ENCODE measurements around the gene ADPRS.

DNA sequence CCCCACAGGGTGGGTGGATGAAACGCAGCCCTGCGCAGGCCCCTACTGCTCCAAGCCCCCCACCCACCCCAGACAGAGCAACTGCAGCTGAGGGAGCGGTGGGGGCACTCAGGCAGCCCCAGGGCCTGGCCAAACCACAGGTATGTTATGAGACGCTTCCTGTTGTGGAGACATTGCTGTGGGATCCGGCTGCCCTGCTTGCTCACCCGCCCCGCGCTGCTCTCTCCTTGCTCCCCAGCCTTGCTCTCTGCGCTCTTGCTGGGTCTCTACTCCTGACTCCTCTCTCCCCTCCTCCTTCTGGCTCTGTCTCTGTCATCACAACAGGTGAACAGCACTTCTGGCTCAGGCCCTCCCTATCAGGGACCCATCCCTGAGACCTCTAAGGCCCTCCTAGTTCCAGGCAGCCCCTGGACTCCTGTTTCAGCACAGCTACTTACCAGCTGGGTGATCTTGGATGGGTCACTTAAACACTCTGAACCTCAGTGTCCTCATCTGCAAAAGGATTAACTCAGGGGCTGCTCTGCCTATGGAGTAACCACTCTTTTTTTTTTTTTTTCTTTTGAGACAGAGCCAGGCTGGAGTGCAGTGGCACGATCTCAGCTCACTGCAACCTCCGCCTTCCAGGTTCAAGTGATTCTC, 20.5 kb downstream of the ADPRS start:
- TF ChIP-seq, protein P1, sequence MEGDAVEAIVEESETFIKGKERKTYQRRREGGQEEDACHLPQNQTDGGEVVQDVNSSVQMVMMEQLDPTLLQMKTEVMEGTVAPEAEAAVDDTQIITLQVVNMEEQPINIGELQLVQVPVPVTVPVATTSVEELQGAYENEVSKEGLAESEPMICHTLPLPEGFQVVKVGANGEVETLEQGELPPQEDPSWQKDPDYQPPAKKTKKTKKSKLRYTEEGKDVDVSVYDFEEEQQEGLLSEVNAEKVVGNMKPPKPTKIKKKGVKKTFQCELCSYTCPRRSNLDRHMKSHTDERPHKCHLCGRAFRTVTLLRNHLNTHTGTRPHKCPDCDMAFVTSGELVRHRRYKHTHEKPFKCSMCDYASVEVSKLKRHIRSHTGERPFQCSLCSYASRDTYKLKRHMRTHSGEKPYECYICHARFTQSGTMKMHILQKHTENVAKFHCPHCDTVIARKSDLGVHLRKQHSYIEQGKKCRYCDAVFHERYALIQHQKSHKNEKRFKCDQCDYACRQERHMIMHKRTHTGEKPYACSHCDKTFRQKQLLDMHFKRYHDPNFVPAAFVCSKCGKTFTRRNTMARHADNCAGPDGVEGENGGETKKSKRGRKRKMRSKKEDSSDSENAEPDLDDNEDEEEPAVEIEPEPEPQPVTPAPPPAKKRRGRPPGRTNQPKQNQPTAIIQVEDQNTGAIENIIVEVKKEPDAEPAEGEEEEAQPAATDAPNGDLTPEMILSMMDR (IDR thresholded peaks at IDR 0.05 in 2 of 3, conservative IDR thresholded peaks at IDR 0.05 in 1 of 3; ENCODE audit: insufficient read depth in 2 of 3, low read depth in 1 of 3, low read length in 3 of 3) = no peak
- no peak for TF ChIP-seq SMAD1 (IDR thresholded peaks at IDR 0.05; ENCODE audit: low read depth, low read length, partially characterized antibody)
- TF ChIP-seq KAT2B (IDR thresholded peaks at IDR 0.05; ENCODE audit: low read depth, low read length) = no peak
- no peak for TF ChIP-seq TGIF2 (CRISPR knock-in tag; IDR thresholded peaks at IDR 0.05)
- no peak for TF ChIP-seq SP1 (CRISPR knock-in tag; IDR thresholded peaks at IDR 0.05)
- no peak for TF ChIP-seq STAT6 (CRISPR knock-in tag; IDR thresholded peaks at IDR 0.05)
- no peak for TF ChIP-seq MAFG (tag; conservative IDR thresholded peaks at IDR 0.05)
- no peak for TF ChIP-seq MXI1 (IDR thresholded peaks at IDR 0.05; ENCODE audit: low read depth, low read length)
- TF ChIP-seq ZNF146 (CRISPR knock-in tag; IDR thresholded peaks at IDR 0.05; ENCODE audit: unreplicated experiment) = no peak
- no peak for TF ChIP-seq HNRNPK (IDR thresholded peaks at IDR 0.05; ENCODE audit: low read depth, low read length, poor library complexity, severe bottlenecking)
- TF ChIP-seq POLR2AphosphoS5 (IDR thresholded peaks at IDR 0.05; ENCODE audit: control insufficient read depth, insufficient read depth, low read depth, low read length) = no peak
